Measurements from ENCODE around the gene MRPS22.
A peak's percentile ranks its signal among the peaks of the same experiment; 100 is the strongest.
"Not testable (repeated sequence)": the region's sequence is repeated elsewhere in the genome, so short reads cannot be mapped to it uniquely, and the experiment has no call there.

MRPS22 gene

DNA sequence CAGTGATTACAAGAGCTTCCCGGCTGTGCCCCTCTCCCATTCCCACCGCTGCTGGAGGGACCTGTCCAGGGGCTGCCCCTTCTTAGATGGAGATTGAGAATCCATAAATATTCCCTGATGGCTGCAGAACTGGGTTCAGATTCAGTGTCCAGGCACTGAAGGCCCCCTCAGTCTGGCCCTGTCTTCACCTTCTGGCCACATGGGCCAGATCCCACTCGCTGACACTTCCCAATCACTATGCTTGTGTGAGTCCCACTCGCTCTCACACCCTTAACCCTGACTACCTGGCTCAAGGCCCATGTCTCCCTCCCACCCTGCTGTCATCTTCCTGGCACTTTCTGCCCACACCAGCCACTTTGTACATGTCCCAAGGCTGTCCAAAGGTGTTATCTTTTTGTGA lies 15.5 kb upstream of the MRPS22 start:
- H3K4me3 ChIP-seq (ENCODE audit: low read length), result no peak overlapping the region
- no peak for DNase-seq (ENCODE audit: low read depth, low spot score)

- peak overlapping the region; percentile 49 for H3K4me3 ChIP-seq (ENCODE audit: low read length)
These were observed 14.4 kb upstream of the MRPS22 start for GRCh38 chr3:139329364-139329850.

DNA sequence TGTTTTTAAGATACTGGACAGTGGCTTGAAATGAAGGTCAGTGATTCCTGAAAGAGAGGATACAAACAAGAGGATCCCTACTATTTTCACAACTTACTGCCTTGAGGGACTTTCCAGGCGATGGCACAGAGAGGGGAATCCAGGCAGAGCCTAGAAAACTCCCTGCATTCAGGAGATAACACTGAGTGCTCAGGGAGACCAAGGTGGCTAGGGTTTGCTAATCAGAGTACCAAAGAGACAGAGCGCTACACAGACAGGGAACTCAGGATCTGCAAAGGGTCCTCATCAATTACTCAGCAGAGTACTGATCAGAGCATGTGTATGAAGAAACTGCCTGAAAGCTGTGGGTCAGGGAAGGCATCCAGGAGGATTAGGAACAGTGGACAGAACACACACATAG lies 11.7 kb upstream of the MRPS22 start:
- DNase-seq (ENCODE audit: low read depth, low spot score), result no peak
- no peak overlapping the region for H3K4me3 ChIP-seq (ENCODE audit: low read length)

More at GRCh38 chr3:139329364-139329850, 14.4 kb upstream of the MRPS22 start:
- DNase-seq (ENCODE audit: low read depth, low spot score), result peak; percentile 61

DNA sequence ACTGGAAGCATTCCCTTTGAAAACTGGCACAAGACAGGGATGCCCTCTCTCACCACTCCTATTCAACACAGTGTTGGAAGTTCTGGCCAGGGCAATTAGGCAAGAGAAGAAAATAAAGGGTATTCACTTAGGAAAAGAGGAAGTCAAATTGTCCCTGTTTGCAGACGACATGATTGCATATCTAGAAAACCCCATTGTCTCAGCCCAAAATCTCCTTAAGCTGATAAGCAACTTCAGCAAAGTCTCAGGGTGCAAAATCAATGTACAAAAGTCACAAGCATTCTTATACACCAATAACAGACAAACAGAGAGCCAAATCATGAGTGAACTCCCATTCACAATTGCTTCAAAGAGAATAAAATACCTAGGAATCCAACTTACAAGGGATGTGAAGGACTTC lies 9.1 kb upstream of the MRPS22 start:
- not testable (repeated sequence) for H3K4me3 ChIP-seq (ENCODE audit: low read length); DNase-seq (ENCODE audit: low read depth, low spot score)

DNA sequence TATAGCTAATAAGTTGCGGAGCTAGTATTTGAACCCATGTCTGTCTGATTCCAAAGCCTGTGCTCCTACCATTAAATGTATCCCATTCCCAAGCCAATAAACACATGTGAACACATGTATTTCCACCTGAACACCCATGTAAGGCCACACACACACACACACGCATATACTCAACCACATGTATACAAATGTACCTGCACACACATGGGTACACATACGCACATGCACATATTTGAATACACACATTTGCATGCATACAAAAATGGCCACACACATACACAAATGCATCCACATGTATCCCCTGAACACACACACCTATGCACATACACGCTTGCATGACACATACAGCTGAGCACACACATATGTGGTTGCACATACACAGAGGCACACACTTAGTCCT lies 5.4 kb upstream of the MRPS22 start:
- no peak for DNase-seq (ENCODE audit: low read depth, low spot score)
- no peak overlapping the region for H3K4me3 ChIP-seq (ENCODE audit: low read length)

- no peak overlapping the region for H3K4me3 ChIP-seq (ENCODE audit: low read length)
- no peak for DNase-seq (ENCODE audit: low read depth, low spot score)
These were observed 4.5 kb upstream of the MRPS22 start for GRCh38 chr3:139339219-139339906.

- DNase-seq (ENCODE audit: low read depth, low spot score), result no peak
- H3K4me3 ChIP-seq (ENCODE audit: low read length), result no peak overlapping the region
These were observed 3.0 kb upstream of the MRPS22 start for GRCh38 chr3:139340784-139341183.

DNA sequence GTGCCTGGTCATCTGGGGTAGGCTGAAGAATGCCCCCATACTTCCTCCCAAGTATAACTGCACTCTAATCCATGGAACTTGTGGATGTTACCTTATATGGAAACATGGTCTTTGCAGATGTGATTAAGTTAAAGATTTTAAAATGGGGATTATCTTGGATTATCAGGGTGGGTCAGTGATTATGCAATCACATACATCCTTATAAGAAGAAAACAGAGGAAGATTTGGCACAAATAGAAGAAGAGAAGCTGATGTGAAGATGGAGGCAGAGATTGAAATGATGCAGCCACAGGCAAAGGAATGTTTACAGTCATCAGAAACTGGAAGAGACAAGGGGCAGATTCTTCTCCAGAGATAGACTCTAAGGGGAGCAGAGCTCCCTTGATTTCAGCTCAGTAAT lies 1.8 kb upstream of the MRPS22 start:
- no peak for DNase-seq (ENCODE audit: low read depth, low spot score)
- no peak overlapping the region for H3K4me3 ChIP-seq (ENCODE audit: low read length)

DNA sequence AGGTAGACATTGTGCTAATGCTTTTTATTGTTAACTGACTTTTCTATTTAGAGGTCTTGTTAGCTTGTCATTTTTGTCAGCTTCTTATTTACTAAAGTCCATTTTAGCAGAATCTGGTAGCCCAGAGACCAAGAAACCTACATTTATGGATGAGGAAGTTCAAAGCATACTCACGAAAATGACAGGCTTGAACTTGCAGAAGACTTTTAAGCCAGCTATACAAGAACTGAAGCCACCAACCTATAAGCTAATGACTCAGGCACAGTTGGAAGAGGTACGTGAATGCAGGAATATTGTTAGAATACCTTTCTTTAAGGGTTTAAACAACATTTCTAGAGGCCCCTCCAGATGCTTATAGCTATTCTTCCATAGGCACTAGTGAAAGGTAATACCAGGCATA lies 3.0 kb downstream of the MRPS22 start:
- H3K4me3 ChIP-seq (ENCODE audit: low read length), result no peak overlapping the region
- DNase-seq (ENCODE audit: low read depth, low spot score), result no peak

DNA sequence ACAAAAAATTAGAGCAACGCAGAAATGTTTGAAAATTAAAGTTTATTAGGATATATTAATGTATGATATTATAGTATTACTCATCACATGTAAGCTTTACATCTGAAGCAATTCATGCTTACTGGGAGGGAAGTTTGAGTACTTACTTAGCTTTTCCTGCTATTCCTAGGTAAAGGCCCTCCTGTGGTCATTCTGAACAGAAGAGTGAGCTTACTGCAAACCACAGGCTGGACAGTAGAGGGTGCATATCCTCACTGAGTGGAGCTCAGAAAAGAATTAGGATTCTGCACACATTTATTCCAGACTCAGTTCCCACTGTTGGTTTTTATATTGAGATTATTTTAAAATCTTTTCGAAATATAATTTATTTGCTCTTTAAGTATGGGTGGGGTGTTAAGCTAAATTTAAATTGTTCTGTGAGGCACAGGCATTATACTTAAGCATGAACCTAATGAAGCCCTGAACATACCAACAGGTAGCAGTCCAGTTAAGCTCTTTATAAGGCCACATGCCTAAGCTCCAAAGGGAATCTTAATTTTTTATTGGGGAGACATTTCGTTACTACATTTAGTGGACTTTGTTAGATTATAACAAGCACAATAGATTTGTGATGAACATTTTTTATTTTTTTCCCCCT lies 10.2 kb downstream of the MRPS22 start:
- DNase-seq (ENCODE audit: low read depth, low spot score), result no peak
- no peak overlapping the region for H3K4me3 ChIP-seq (ENCODE audit: low read length)

GRCh38 chr3:139354661-139355060 lies 10.8 kb downstream of the MRPS22 start:
- no peak for DNase-seq (ENCODE audit: low read depth, low spot score)
- no peak overlapping the region for H3K4me3 ChIP-seq (ENCODE audit: low read length)

DNA sequence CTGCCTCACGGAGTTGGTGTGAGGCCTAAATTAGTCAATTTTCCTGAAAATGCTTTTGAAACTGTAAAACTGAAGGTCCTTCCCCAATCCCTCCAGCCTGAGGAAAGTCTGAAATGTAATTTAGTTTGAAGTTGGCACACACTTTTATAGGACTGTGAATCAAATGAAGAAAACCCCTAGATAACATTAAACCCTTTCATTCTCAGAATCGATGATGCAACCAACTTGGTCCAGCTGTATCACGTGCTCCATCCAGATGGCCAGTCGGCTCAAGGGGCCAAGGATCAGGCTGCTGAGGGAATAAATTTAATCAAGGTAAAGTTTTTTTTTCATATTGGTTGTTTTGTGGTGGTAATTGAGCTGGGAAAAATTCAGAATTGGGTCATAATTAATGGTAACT lies 11.7 kb downstream of the MRPS22 start:
- no peak overlapping the region for H3K4me3 ChIP-seq (ENCODE audit: low read length)
- DNase-seq (ENCODE audit: low read depth, low spot score), result no peak

- DNase-seq (ENCODE audit: low read depth, low spot score), result no peak
- no peak overlapping the region for H3K4me3 ChIP-seq (ENCODE audit: low read length)
These were observed 12.1 kb downstream of the MRPS22 start for GRCh38 chr3:139355891-139356290.

- DNase-seq (ENCODE audit: low read depth, low spot score), result no peak
- no peak overlapping the region for H3K4me3 ChIP-seq (ENCODE audit: low read length)
These were observed 14.1 kb downstream of the MRPS22 start for GRCh38 chr3:139357899-139358298.

GRCh38 chr3:139358841-139359562 lies 15.2 kb downstream of the MRPS22 start:
- H3K4me3 ChIP-seq (ENCODE audit: low read length), result no peak overlapping the region
- DNase-seq (ENCODE audit: low read depth, low spot score), result no peak

DNA sequence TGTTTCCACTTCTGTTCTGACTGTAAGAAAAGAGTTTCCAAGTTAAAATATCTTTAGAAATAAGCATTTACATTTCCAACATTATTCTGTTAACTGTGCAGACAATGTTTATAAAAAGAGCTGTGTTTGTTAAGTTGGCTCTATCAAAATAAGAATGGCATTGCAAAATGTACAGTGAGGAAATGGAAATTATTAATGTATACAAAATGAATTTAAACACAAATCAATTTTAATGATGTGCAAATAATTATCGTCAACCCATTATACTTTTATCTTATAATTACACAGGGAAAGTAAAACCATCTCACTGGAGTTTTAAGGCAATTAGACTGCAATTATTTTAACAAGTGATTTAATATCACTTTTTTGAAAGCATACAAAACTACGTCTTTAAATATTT lies 17.5 kb downstream of the MRPS22 start:
- DNase-seq (ENCODE audit: low read depth, low spot score), result no peak
- no peak overlapping the region for H3K4me3 ChIP-seq (ENCODE audit: low read length)

DNA sequence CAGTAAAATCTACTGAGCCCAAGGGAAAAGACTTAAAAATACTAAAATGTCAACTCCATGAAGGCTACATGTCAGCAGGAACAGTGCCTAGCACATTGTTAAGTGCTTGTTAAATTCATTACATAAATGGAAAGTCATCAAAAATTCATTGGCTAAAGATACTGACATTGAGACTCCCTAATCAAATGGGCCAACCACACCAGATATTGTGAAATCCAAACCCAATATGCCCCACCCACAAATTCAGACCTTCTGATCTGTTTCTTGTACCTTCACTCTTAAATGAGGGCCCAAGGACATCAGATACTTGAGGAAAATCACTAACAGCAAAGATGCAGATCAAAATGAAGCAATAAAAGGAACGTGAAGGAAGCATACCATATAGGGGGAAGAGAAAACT lies 20.7 kb downstream of the MRPS22 start:
- no peak overlapping the region for H3K4me3 ChIP-seq (ENCODE audit: low read length)
- DNase-seq (ENCODE audit: low read depth, low spot score), result no peak

DNA sequence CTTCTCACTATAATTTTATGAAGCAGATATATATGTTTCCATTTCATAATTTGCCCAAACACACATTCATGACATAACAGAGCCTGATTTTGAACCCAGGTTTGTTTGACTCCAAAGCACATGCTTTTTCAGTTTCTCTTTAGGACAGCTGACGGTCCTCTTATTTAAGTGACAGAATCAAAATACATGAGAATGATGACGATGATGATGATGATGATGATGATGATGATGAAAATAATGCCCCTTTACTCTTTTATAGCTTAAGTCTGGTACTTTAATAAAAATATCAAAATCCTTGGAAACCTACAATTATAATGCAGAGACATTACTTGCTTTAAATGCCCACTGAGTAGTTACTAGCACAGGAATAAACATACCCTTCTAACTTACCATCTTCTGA lies 30.3 kb downstream of the MRPS22 start:
- H3K4me3 ChIP-seq (ENCODE audit: low read length), result no peak overlapping the region

GRCh38 chr3:139377378-139377777 lies 33.6 kb downstream of the MRPS22 start:
- DNase-seq (ENCODE audit: low read depth, low spot score), result no peak

More for the DNA sequence above, 30.3 kb downstream of the MRPS22 start:
- DNase-seq (ENCODE audit: low read depth, low spot score), result no peak

DNA sequence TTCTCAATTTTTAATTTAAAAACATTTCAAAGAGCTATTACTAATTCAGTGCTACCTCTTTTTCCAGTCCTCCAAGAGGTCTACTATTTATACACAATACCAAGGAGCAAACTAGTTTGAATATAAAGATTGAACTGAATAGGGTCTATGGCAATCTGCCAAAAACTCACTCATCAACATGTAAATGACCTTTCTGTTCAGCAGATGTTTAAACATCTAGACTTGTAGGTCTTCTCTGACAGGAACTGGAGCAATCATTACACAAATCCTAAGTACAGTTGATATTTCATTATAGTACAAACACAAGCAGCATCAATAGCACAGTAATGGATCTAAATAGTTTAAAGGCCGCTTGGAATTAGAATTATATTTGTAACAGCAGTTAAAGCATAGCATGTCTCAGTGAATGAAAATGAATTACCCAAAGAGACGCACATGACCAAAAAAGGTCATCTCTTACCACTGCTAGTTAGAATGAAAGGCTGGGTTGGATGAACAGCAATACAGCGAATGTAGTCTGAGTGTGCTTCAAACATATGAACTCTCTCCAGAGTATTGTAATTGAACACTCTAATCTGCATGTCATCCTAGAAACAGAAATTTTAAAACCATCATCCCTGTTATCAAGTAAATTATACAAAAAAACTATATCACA lies 34.9 kb downstream of the MRPS22 start:
- no peak overlapping the region for H3K4me3 ChIP-seq (ENCODE audit: low read length)
- DNase-seq (ENCODE audit: low read depth, low spot score), result no peak

More at GRCh38 chr3:139377378-139377777, 33.6 kb downstream of the MRPS22 start:
- H3K4me3 ChIP-seq (ENCODE audit: low read length), result no peak overlapping the region
